ENCODE results near the gene ACVR1.

The ACVR1 gene

DNA sequence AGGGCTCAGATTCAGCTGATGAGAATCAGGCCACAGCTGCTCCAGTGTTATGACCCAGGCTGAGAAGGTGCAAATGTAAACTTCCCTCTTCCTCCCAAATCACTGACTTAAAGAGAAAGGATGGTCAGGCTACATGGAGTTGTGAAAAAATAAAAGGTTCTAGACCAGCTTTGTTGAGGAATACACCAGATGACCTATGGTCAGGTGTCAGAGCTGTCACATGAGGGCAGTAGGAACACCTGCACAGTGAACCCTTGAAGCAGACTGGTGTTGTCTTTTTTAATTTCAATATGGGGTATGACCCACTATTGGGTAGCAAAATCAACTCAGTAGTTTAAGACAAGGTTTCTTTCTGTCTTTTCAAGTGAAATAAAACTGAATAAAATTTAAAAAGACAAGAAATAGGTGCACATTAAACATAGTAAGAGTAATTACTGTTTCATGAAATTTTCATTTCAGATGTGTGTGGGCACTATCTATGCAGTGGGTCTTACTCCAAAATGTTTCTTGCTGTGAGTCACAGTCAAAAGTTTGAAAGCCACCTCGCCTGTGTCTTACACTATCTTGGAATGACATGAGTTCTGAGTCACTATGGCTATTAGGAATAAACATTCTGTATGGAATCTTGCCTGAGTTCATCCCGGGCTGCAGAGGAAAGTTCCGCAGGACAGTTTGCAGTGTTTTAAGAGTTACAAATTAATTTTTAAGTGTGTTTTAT is 83.6 kb downstream of the ACVR1 start:
- H3K27ac ChIP-seq (ENCODE audit: low read depth, low read length) = no peak overlapping the region
- no peak overlapping the region for H4K91ac ChIP-seq (ENCODE audit: low read depth, low read length)
- H2BK12ac ChIP-seq (ENCODE audit: low read length) = no peak overlapping the region
- no peaks in the 10 kb centered on the region for H3K27me3 ChIP-seq (ENCODE audit: insufficient read depth, low read length)
- no peak overlapping the region for H3K4ac ChIP-seq (ENCODE audit: low read depth, low read length)
- no peaks in the 10 kb centered on the region for H3K79me2 ChIP-seq (ENCODE audit: control insufficient read depth, insufficient read depth, low read length, poor library complexity)
- no peaks in the 10 kb centered on the region for H3K9me3 ChIP-seq (ENCODE audit: insufficient read depth, low read depth, low read length)
- no peak overlapping the region for H4K8ac ChIP-seq (ENCODE audit: low read depth, low read length)
- WGBS (ENCODE audit: extremely low coverage, insufficient coverage, insufficient read length) = no CpG with 5 or more reads among the region's 3 CpGs
- H3K18ac ChIP-seq (ENCODE audit: low read length) = no peak overlapping the region
- no peaks in the 10 kb centered on the region for H3K79me1 ChIP-seq (ENCODE audit: low read length)
- no peak overlapping the region for H2BK5ac ChIP-seq (ENCODE audit: low read depth, low read length, poor library complexity)
- H4K12ac ChIP-seq (ENCODE audit: low read depth, low read length) = no peak overlapping the region
- no peak overlapping the region for H2AFZ ChIP-seq (ENCODE audit: insufficient read depth, low read length, poor library complexity)
- no peak overlapping the region for H3K9ac ChIP-seq (ENCODE audit: low read length)
- H3K4me3 ChIP-seq (ENCODE audit: low read depth, low read length) = no peak overlapping the region
- no peak overlapping the region for H3K23ac ChIP-seq (ENCODE audit: low read length)
- no peak overlapping the region for H2BK120ac ChIP-seq (ENCODE audit: insufficient read depth, low read length, poor library complexity)
- H3K14ac ChIP-seq (ENCODE audit: low read length) = no peak overlapping the region
- DNase-seq = peak; percentile 44 to 69
- no peak overlapping the region for H2AK5ac ChIP-seq (ENCODE audit: low read length)
- no peak overlapping the region for H3K4me2 ChIP-seq (ENCODE audit: low read length)
- H3K4me1 ChIP-seq (ENCODE audit: control insufficient read depth in 1 of 2, insufficient read depth in 2 of 2, low read length in 2 of 2) = peaks cover 4% of the 10 kb centered on the region in 2 experiments
- H3K36me3 ChIP-seq (ENCODE audit: control insufficient read depth in 1 of 2, insufficient read depth in 2 of 2, low read length in 2 of 2) = peaks cover 2% of the 10 kb centered on the region in 2 experiments

DNA sequence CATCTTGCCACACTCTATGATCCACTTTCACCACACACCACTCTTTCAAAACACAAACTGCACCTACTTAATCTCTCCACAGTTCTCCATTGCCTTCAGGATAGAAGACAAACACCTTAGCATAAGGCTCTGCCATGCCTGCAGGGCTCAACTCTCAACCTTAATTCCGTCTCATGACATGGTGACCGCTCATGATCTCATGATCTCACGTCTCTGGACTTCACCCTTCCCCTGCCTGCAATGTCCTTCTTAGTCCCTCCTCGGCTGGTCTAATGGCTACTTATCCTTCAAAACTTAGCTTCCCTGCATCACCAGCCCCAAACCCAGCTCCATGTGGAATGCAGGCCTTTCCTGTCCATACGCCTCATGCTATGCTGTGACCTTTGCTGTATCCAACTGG is 85.3 kb downstream of the ACVR1 start:
- no CpG with 5 or more reads among the region's 5 CpGs for WGBS (ENCODE audit: extremely low coverage, insufficient coverage, insufficient read length)
- Histone ChIP-seq H3K14ac (ENCODE audit: low read length) (no peak overlapping the region), H2BK5ac (ENCODE audit: low read depth, low read length, poor library complexity) (no peak overlapping the region)

DNA sequence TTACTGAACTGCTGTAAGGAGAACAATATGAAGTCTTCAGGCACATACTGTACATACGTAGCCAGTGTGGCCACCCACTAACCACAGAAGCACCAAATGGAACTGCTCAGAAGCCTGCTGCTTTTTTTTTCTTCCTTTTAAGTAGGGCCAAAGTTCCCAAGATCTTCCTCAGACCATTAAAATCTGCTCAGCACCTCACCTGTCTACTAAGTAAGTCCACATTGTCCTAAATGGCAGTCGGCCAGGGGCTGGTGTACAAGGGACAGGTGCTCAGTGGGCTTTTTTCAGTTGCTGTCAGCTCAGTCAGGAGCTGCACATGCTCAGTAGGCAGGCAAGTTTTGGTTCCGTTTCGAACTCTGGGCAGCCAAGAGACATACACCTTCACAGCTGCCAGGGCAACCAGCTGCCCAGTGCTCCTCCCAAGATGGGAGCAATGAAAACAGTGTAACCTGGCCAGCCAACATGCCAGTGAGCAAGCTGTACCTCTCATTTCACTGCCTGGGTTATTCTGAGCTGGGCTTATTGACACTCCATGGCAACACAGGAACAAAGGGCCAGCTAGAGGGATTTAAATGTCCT is 86.1 kb downstream of the ACVR1 start:
- Histone ChIP-seq H3K23ac (ENCODE audit: low read length) (no peak overlapping the region), H4K12ac (ENCODE audit: low read depth, low read length) (no peak overlapping the region), H4K8ac (ENCODE audit: low read depth, low read length) (no peak overlapping the region), H3K9me3 (ENCODE audit: insufficient read depth, low read depth, low read length) (no peaks in the 10 kb centered on the region), H3K4ac (ENCODE audit: low read depth, low read length) (no peak overlapping the region), H3K9ac (ENCODE audit: low read length) (no peak overlapping the region), H3K4me2 (ENCODE audit: low read length) (no peak overlapping the region), H2BK120ac (ENCODE audit: insufficient read depth, low read length, poor library complexity) (no peak overlapping the region), H3K79me1 (ENCODE audit: low read length) (no peaks in the 10 kb centered on the region), H3K27ac (ENCODE audit: low read depth, low read length) (no peak overlapping the region), H3K36me3 (ENCODE audit: control insufficient read depth in 1 of 2, insufficient read depth in 2 of 2, low read length in 2 of 2) (peaks cover 0 to 2% of the 10 kb centered on the region in 2 experiments), H4K91ac (ENCODE audit: low read depth, low read length) (no peak overlapping the region), H2AFZ (ENCODE audit: insufficient read depth, low read length, poor library complexity) (no peak overlapping the region), H3K4me3 (ENCODE audit: low read depth, low read length) (no peak overlapping the region), H3K14ac (ENCODE audit: low read length) (no peak overlapping the region), H3K27me3 (ENCODE audit: insufficient read depth, low read length) (no peaks in the 10 kb centered on the region), H3K18ac (ENCODE audit: low read length) (no peak overlapping the region), H2BK5ac (ENCODE audit: low read depth, low read length, poor library complexity) (no peak overlapping the region), H3K79me2 (ENCODE audit: control insufficient read depth, insufficient read depth, low read length, poor library complexity) (no peaks in the 10 kb centered on the region), H3K4me1 (ENCODE audit: control insufficient read depth in 1 of 2, insufficient read depth in 2 of 2, low read length in 2 of 2) (peaks cover 4 to 8% of the 10 kb centered on the region in 2 experiments), H2AK5ac (ENCODE audit: low read length) (no peak overlapping the region), H2BK12ac (ENCODE audit: low read length) (no peak overlapping the region)
- no peak for DNase-seq
- no CpG with 5 or more reads among the region's 4 CpGs for WGBS (ENCODE audit: extremely low coverage, insufficient coverage, insufficient read length)

More for the DNA sequence above, 85.3 kb downstream of the ACVR1 start:
- Histone ChIP-seq H3K79me1 (ENCODE audit: low read length) (no peaks in the 10 kb centered on the region), H2AK5ac (ENCODE audit: low read length) (no peak overlapping the region), H3K4me1 (ENCODE audit: control insufficient read depth in 1 of 2, insufficient read depth in 2 of 2, low read length in 2 of 2) (peaks cover 4 to 8% of the 10 kb centered on the region in 2 experiments), H2AFZ (ENCODE audit: insufficient read depth, low read length, poor library complexity) (no peak overlapping the region), H3K23ac (ENCODE audit: low read length) (no peak overlapping the region), H4K91ac (ENCODE audit: low read depth, low read length) (no peak overlapping the region), H3K27ac (ENCODE audit: low read depth, low read length) (no peak overlapping the region), H3K9ac (ENCODE audit: low read length) (no peak overlapping the region), H3K27me3 (ENCODE audit: insufficient read depth, low read length) (no peaks in the 10 kb centered on the region), H3K4me3 (ENCODE audit: low read depth, low read length) (no peak overlapping the region), H4K12ac (ENCODE audit: low read depth, low read length) (no peak overlapping the region), H4K8ac (ENCODE audit: low read depth, low read length) (no peak overlapping the region), H3K9me3 (ENCODE audit: insufficient read depth, low read depth, low read length) (no peaks in the 10 kb centered on the region), H3K36me3 (ENCODE audit: control insufficient read depth in 1 of 2, insufficient read depth in 2 of 2, low read length in 2 of 2) (peaks cover under 1 to 2% of the 10 kb centered on the region in 2 experiments), H2BK120ac (ENCODE audit: insufficient read depth, low read length, poor library complexity) (no peak overlapping the region), H3K4me2 (ENCODE audit: low read length) (no peak overlapping the region), H3K18ac (ENCODE audit: low read length) (no peak overlapping the region), H2BK12ac (ENCODE audit: low read length) (no peak overlapping the region), H3K4ac (ENCODE audit: low read depth, low read length) (no peak overlapping the region), H3K79me2 (ENCODE audit: control insufficient read depth, insufficient read depth, low read length, poor library complexity) (no peaks in the 10 kb centered on the region)
- DNase-seq = peak; percentile 69 to 78

DNA sequence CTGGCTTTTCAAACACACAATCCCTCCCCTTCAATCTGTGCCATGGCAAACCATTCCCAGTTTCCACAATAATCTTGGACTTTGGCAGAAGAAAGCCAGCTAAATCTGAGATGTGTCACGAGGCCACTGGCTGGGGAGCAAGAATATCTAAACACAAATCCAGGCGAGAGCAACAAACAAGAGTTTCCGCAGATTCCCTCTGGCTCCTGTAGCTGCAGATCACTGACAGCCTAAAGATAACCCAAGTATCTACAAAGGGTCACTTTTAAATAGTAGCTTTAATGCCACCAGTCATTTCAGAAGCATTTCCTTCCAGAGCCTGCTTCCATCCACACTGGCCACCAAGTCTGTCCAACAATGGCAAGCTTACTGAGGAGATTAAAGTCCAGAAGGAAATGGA is 86.9 kb downstream of the ACVR1 start:
- H3K36me3 ChIP-seq (ENCODE audit: control insufficient read depth in 1 of 2, insufficient read depth in 2 of 2, low read length in 2 of 2) = peaks cover 0 to 2% of the 10 kb centered on the region in 2 experiments
- no peaks in the 10 kb centered on the region for H3K27me3 ChIP-seq (ENCODE audit: insufficient read depth, low read length)
- H3K27ac ChIP-seq (ENCODE audit: low read depth, low read length) = no peak overlapping the region
- H3K9ac ChIP-seq (ENCODE audit: low read length) = no peak overlapping the region
- H3K14ac ChIP-seq (ENCODE audit: low read length) = no peak overlapping the region
- no peaks in the 10 kb centered on the region for H3K9me3 ChIP-seq (ENCODE audit: insufficient read depth, low read depth, low read length)
- no peak overlapping the region for H2AFZ ChIP-seq (ENCODE audit: insufficient read depth, low read length, poor library complexity)
- no peak overlapping the region for H3K4ac ChIP-seq (ENCODE audit: low read depth, low read length)
- H3K18ac ChIP-seq (ENCODE audit: low read length) = no peak overlapping the region
- H3K79me1 ChIP-seq (ENCODE audit: low read length) = no peaks in the 10 kb centered on the region
- no peak for DNase-seq
- no peak overlapping the region for H3K23ac ChIP-seq (ENCODE audit: low read length)
- no peak overlapping the region for H2AK5ac ChIP-seq (ENCODE audit: low read length)
- H2BK12ac ChIP-seq (ENCODE audit: low read length) = no peak overlapping the region
- H4K8ac ChIP-seq (ENCODE audit: low read depth, low read length) = no peak overlapping the region
- no peaks in the 10 kb centered on the region for H3K79me2 ChIP-seq (ENCODE audit: control insufficient read depth, insufficient read depth, low read length, poor library complexity)
- no CpG with 5 or more reads among the region's 3 CpGs for WGBS (ENCODE audit: extremely low coverage, insufficient coverage, insufficient read length)
- H2BK120ac ChIP-seq (ENCODE audit: insufficient read depth, low read length, poor library complexity) = no peak overlapping the region
- H4K12ac ChIP-seq (ENCODE audit: low read depth, low read length) = no peak overlapping the region
- H3K4me3 ChIP-seq (ENCODE audit: low read depth, low read length) = no peak overlapping the region
- no peak overlapping the region for H3K4me2 ChIP-seq (ENCODE audit: low read length)
- H4K91ac ChIP-seq (ENCODE audit: low read depth, low read length) = no peak overlapping the region
- no peak overlapping the region for H2BK5ac ChIP-seq (ENCODE audit: low read depth, low read length, poor library complexity)
- peaks cover 4 to 8% of the 10 kb centered on the region in 2 experiments for H3K4me1 ChIP-seq (ENCODE audit: control insufficient read depth in 1 of 2, insufficient read depth in 2 of 2, low read length in 2 of 2)
